ENCODE results near the gene UNK.

Gene UNK

GRCh38 chr17:75814900-75815373 lies 30.3 kb downstream of the UNK start:
- Histone ChIP-seq H3K4me1 (ENCODE audit: control insufficient read depth, insufficient read depth, low read length) (peaks cover 3% of the 10 kb centered on the region), H3K4me3 (ENCODE audit: low read length) (no peak overlapping the region), H3K27me3 (ENCODE audit: control insufficient read depth, insufficient read depth, low read length) (no peaks in the 10 kb centered on the region), H3K9me3 (ENCODE audit: control insufficient read depth, low read length) (no peaks in the 10 kb centered on the region), H3K9ac (ENCODE audit: low read length) (no peak overlapping the region), H3K36me3 (ENCODE audit: control insufficient read depth, insufficient read depth, low read length) (peaks cover 23% of the 10 kb centered on the region)

- Histone ChIP-seq H3K4me1 (ENCODE audit: control insufficient read depth, insufficient read depth, low read length) (no peaks in the 10 kb centered on the region), H3K36me3 (ENCODE audit: control insufficient read depth, insufficient read depth, low read length) (peaks cover 24% of the 10 kb centered on the region), H3K4me3 (ENCODE audit: low read length) (no peak overlapping the region), H3K9me3 (ENCODE audit: control insufficient read depth, low read length) (no peaks in the 10 kb centered on the region), H3K27me3 (ENCODE audit: control insufficient read depth, insufficient read depth, low read length) (no peaks in the 10 kb centered on the region), H3K9ac (ENCODE audit: low read length) (no peak overlapping the region)
Observed at GRCh38 chr17:75815399-75815798, 30.8 kb downstream of the UNK start.

- H3K27me3 ChIP-seq (ENCODE audit: control insufficient read depth, insufficient read depth, low read length), result no peaks in the 10 kb centered on the region
- no peak overlapping the region for H3K9ac ChIP-seq (ENCODE audit: low read length)
- H3K36me3 ChIP-seq (ENCODE audit: control insufficient read depth, insufficient read depth, low read length), result peaks cover 25% of the 10 kb centered on the region
- no peaks in the 10 kb centered on the region for H3K4me1 ChIP-seq (ENCODE audit: control insufficient read depth, insufficient read depth, low read length)
- H3K4me3 ChIP-seq (ENCODE audit: low read length), result no peak overlapping the region
- H3K9me3 ChIP-seq (ENCODE audit: control insufficient read depth, low read length), result no peaks in the 10 kb centered on the region
Observed at GRCh38 chr17:75816693-75817092, 32.1 kb downstream of the UNK start.

GRCh38 chr17:75817571-75817970 lies 33.0 kb downstream of the UNK start:
- Histone ChIP-seq H3K4me1 (ENCODE audit: control insufficient read depth, insufficient read depth, low read length) (peaks cover 8% of the 10 kb centered on the region), H3K9ac (ENCODE audit: low read length) (no peak overlapping the region), H3K27me3 (ENCODE audit: control insufficient read depth, insufficient read depth, low read length) (no peaks in the 10 kb centered on the region), H3K36me3 (ENCODE audit: control insufficient read depth, insufficient read depth, low read length) (peaks cover 17% of the 10 kb centered on the region), H3K9me3 (ENCODE audit: control insufficient read depth, low read length) (no peaks in the 10 kb centered on the region), H3K4me3 (ENCODE audit: low read length) (no peak overlapping the region)

GRCh38 chr17:75818326-75818885 lies 33.8 kb downstream of the UNK start:
- Histone ChIP-seq H3K4me1 (ENCODE audit: control insufficient read depth, insufficient read depth, low read length) (peaks cover 11% of the 10 kb centered on the region), H3K27me3 (ENCODE audit: control insufficient read depth, insufficient read depth, low read length) (no peaks in the 10 kb centered on the region), H3K4me3 (ENCODE audit: low read length) (no peak overlapping the region), H3K9me3 (ENCODE audit: control insufficient read depth, low read length) (no peaks in the 10 kb centered on the region), H3K9ac (ENCODE audit: low read length) (no peak overlapping the region), H3K36me3 (ENCODE audit: control insufficient read depth, insufficient read depth, low read length) (peaks cover 17% of the 10 kb centered on the region)

- H3K9me3 ChIP-seq (ENCODE audit: control insufficient read depth, low read length), result no peaks in the 10 kb centered on the region
- H3K36me3 ChIP-seq (ENCODE audit: control insufficient read depth, insufficient read depth, low read length), result peaks cover 17% of the 10 kb centered on the region
- H3K4me1 ChIP-seq (ENCODE audit: control insufficient read depth, insufficient read depth, low read length), result peaks cover 11% of the 10 kb centered on the region
- H3K9ac ChIP-seq (ENCODE audit: low read length), result no peak overlapping the region
- H3K27me3 ChIP-seq (ENCODE audit: control insufficient read depth, insufficient read depth, low read length), result no peaks in the 10 kb centered on the region
- H3K4me3 ChIP-seq (ENCODE audit: low read length), result no peak overlapping the region
Observed at GRCh38 chr17:75819116-75819515, 34.5 kb downstream of the UNK start.

- Histone ChIP-seq H3K4me1 (ENCODE audit: control insufficient read depth, insufficient read depth, low read length) (peaks cover 11% of the 10 kb centered on the region), H3K9me3 (ENCODE audit: control insufficient read depth, low read length) (no peaks in the 10 kb centered on the region), H3K4me3 (ENCODE audit: low read length) (no peak overlapping the region), H3K36me3 (ENCODE audit: control insufficient read depth, insufficient read depth, low read length) (peaks cover 12% of the 10 kb centered on the region), H3K9ac (ENCODE audit: low read length) (no peak overlapping the region), H3K27me3 (ENCODE audit: control insufficient read depth, insufficient read depth, low read length) (no peaks in the 10 kb centered on the region)
Observed at GRCh38 chr17:75819678-75820077, 35.1 kb downstream of the UNK start.

GRCh38 chr17:75820094-75821080 lies 35.8 kb downstream of the UNK start:
- H3K4me3 ChIP-seq (ENCODE audit: low read length), result no peak overlapping the region
- H3K9ac ChIP-seq (ENCODE audit: low read length), result no peak overlapping the region
- no peaks in the 10 kb centered on the region for H3K27me3 ChIP-seq (ENCODE audit: control insufficient read depth, insufficient read depth, low read length)
- H3K36me3 ChIP-seq (ENCODE audit: control insufficient read depth, insufficient read depth, low read length), result peaks cover 11% of the 10 kb centered on the region
- H3K9me3 ChIP-seq (ENCODE audit: control insufficient read depth, low read length), result no peaks in the 10 kb centered on the region
- peaks cover 11% of the 10 kb centered on the region for H3K4me1 ChIP-seq (ENCODE audit: control insufficient read depth, insufficient read depth, low read length)

- Histone ChIP-seq H3K9me3 (ENCODE audit: control insufficient read depth, low read length) (no peaks in the 10 kb centered on the region), H3K4me3 (ENCODE audit: low read length) (no peak overlapping the region), H3K4me1 (ENCODE audit: control insufficient read depth, insufficient read depth, low read length) (peaks cover 11% of the 10 kb centered on the region), H3K9ac (ENCODE audit: low read length) (no peak overlapping the region), H3K36me3 (ENCODE audit: control insufficient read depth, insufficient read depth, low read length) (peaks cover 11% of the 10 kb centered on the region), H3K27me3 (ENCODE audit: control insufficient read depth, insufficient read depth, low read length) (no peaks in the 10 kb centered on the region)
Observed at GRCh38 chr17:75821552-75821951, 36.9 kb downstream of the UNK start.

GRCh38 chr17:75822119-75822799 lies 37.7 kb downstream of the UNK start:
- Histone ChIP-seq H3K4me3 (ENCODE audit: low read length) (no peak overlapping the region), H3K36me3 (ENCODE audit: control insufficient read depth, insufficient read depth, low read length) (peaks cover 11% of the 10 kb centered on the region), H3K27me3 (ENCODE audit: control insufficient read depth, insufficient read depth, low read length) (no peaks in the 10 kb centered on the region), H3K9me3 (ENCODE audit: control insufficient read depth, low read length) (no peaks in the 10 kb centered on the region), H3K9ac (ENCODE audit: low read length) (no peak overlapping the region), H3K4me1 (ENCODE audit: control insufficient read depth, insufficient read depth, low read length) (peaks cover 13% of the 10 kb centered on the region)

- Histone ChIP-seq H3K4me1 (ENCODE audit: control insufficient read depth, insufficient read depth, low read length) (peaks cover 18% of the 10 kb centered on the region), H3K36me3 (ENCODE audit: control insufficient read depth, insufficient read depth, low read length) (peaks cover 11% of the 10 kb centered on the region), H3K4me3 (ENCODE audit: low read length) (no peak overlapping the region), H3K9me3 (ENCODE audit: control insufficient read depth, low read length) (no peaks in the 10 kb centered on the region), H3K9ac (ENCODE audit: low read length) (no peak overlapping the region), H3K27me3 (ENCODE audit: control insufficient read depth, insufficient read depth, low read length) (no peaks in the 10 kb centered on the region)
Observed at GRCh38 chr17:75822800-75823166, 38.2 kb downstream of the UNK start.
